MM.1S (cell line): ENCODE measurements around the gene GABRG3.

Experiments used
- DNase-seq: peaks from one replicate; pipeline ENCODE4 v3.0.0-alpha.2; 2015
- H2AFZ ChIP-seq: fragments of 300-600 bp; sonication (generic); 2 replicates; pipeline ENCODE4 v1.6.0; 2016; ENCODE audit warnings: antibody characterized with exemption, low read length
- H3F3A ChIP-seq: fragments of 300-600 bp; sonication (generic); 2 replicates; pipeline ENCODE4 v1.6.1; 2016; ENCODE audit warnings: mild to moderate bottlenecking, antibody characterized with exemption, low read length, moderate library complexity, mixed read lengths; ENCODE audit not compliant: insufficient read depth
- H3K27ac ChIP-seq: fragments of 300-600 bp; sonication (generic); 2 replicates; pipeline ENCODE4 v1.5.1; 2016; ENCODE audit warnings: mild to moderate bottlenecking, low read length
- H3K27me3 ChIP-seq: fragments of 300-600 bp; sonication (generic); replicated peaks from 2 replicates; pipeline ENCODE4 v1.6.0; 2016; ENCODE audit warnings: low read length; ENCODE audit not compliant: insufficient read depth
- H3K36me3 ChIP-seq: fragments of 300-600 bp; sonication (generic); replicated peaks from 2 replicates; pipeline ENCODE4 v1.6.1; 2016; ENCODE audit warnings: mild to moderate bottlenecking, low read length, mixed read lengths; ENCODE audit not compliant: insufficient read depth
- H3K4me1 ChIP-seq: fragments of 300-600 bp; sonication (generic); 2 replicates; pipeline ENCODE4 v1.6.1; 2016; ENCODE audit warnings: low read length, mixed read lengths
- H3K4me2 ChIP-seq: fragments of 300-600 bp; sonication (generic); 2 replicates; pipeline ENCODE4 v1.6.0; 2016; ENCODE audit warnings: low read depth, low read length
- H3K4me3 ChIP-seq: fragments of 300-600 bp; sonication (generic); 2 replicates; pipeline ENCODE4 v1.5.1; 2016; ENCODE audit warnings: low read length, mixed read lengths
- H3K79me2 ChIP-seq: fragments of 300-600 bp; sonication (generic); 2 replicates; pipeline ENCODE4 v1.6.1; 2016; ENCODE audit warnings: mixed run types, low read length, mixed read lengths
- H3K9ac ChIP-seq: fragments of 300-600 bp; sonication (generic); 2 replicates; pipeline ENCODE4 v1.6.1; 2016; ENCODE audit warnings: low read length, mixed read lengths
- H3K9me2 ChIP-seq: fragments of 300-600 bp; sonication (generic); replicated peaks from 2 replicates; pipeline ENCODE4 v1.6.1; 2016; ENCODE audit warnings: mild to moderate bottlenecking, low read length, mixed read lengths; ENCODE audit not compliant: insufficient read depth
- H3K9me3 ChIP-seq: fragments of 300-600 bp; sonication (generic); replicated peaks from 2 replicates; pipeline ENCODE4 v1.6.1; 2016; ENCODE audit warnings: mild to moderate bottlenecking, low read length, mixed read lengths; ENCODE audit not compliant: insufficient read depth
- H4K20me1 ChIP-seq: fragments of 300-600 bp; sonication (generic); 2 replicates; pipeline ENCODE4 v1.6.1; 2016; ENCODE audit warnings: mild to moderate bottlenecking, low read length, moderate library complexity, mixed read lengths; ENCODE audit not compliant: insufficient read depth
- CTCF ChIP-seq: fragments of 300-600 bp; sonication (generic); IDR thresholded peaks from 2 replicates; pipeline ENCODE4 v1.5.1; 2016; ENCODE audit warnings: antibody characterized with exemption, low read length, mixed read lengths
- EZH2 ChIP-seq: fragments of 300-600 bp; sonication (generic); optimal IDR thresholded peaks from 2 replicates; pipeline ENCODE3; 2017; ENCODE audit warnings: low read depth, mild to moderate bottlenecking, antibody characterized with exemption, low read length, mixed read lengths
- EZH2phosphoT487 ChIP-seq: fragments of 300-600 bp; sonication (generic); IDR thresholded peaks from 2 replicates; pipeline ENCODE4 v1.6.1; 2018; ENCODE audit warnings: antibody characterized with exemption, low read length

Gene GABRG3

GRCh38 chr15:27124287-27124871 lies 153.4 kb downstream of the GABRG3 start:
- Histone ChIP-seq H3K36me3 (no peaks in the 10 kb centered on the region), H3K4me1 (no peaks in the 10 kb centered on the region), H3F3A (no peaks in the 10 kb centered on the region), H3K4me3 (no peak overlapping the region), H3K9ac (no peak overlapping the region), H2AFZ (no peak overlapping the region), H4K20me1 (no peaks in the 10 kb centered on the region), H3K9me3 (no peaks in the 10 kb centered on the region), H3K79me2 (no peaks in the 10 kb centered on the region), H3K27ac (no peak overlapping the region), H3K4me2 (no peak overlapping the region), H3K9me2 (no peaks in the 10 kb centered on the region), H3K27me3 (no peaks in the 10 kb centered on the region)
- TF ChIP-seq EZH2phosphoT487 (no peak), CTCF (no peak), EZH2 (no peak)
- no peak for DNase-seq

GRCh38 chr15:27125185-27125584 lies 154.2 kb downstream of the GABRG3 start:
- Histone ChIP-seq H3K27ac (no peak overlapping the region), H3K27me3 (no peaks in the 10 kb centered on the region), H3F3A (no peaks in the 10 kb centered on the region), H3K9me2 (no peaks in the 10 kb centered on the region), H3K4me1 (no peaks in the 10 kb centered on the region), H3K9me3 (no peaks in the 10 kb centered on the region), H3K4me2 (no peak overlapping the region), H3K36me3 (no peaks in the 10 kb centered on the region), H3K4me3 (no peak overlapping the region), H3K79me2 (no peaks in the 10 kb centered on the region), H4K20me1 (no peaks in the 10 kb centered on the region), H3K9ac (no peak overlapping the region), H2AFZ (no peak overlapping the region)
- TF ChIP-seq CTCF (no peak), EZH2 (no peak), EZH2phosphoT487 (no peak)
- no peak for DNase-seq

GRCh38 chr15:27126449-27126848 lies 155.5 kb downstream of the GABRG3 start:
- no peaks in the 10 kb centered on the region for H3K79me2 ChIP-seq
- no peaks in the 10 kb centered on the region for H3K9me2 ChIP-seq
- no peak overlapping the region for H3K27ac ChIP-seq
- H3K4me2 ChIP-seq, result no peak overlapping the region
- no peak overlapping the region for H3K4me3 ChIP-seq
- no peaks in the 10 kb centered on the region for H3F3A ChIP-seq
- no peak overlapping the region for H2AFZ ChIP-seq
- no peaks in the 10 kb centered on the region for H3K4me1 ChIP-seq
- H3K36me3 ChIP-seq, result no peaks in the 10 kb centered on the region
- no peaks in the 10 kb centered on the region for H3K9me3 ChIP-seq
- DNase-seq, result no peak
- no peaks in the 10 kb centered on the region for H3K27me3 ChIP-seq
- H3K9ac ChIP-seq, result no peak overlapping the region
- H4K20me1 ChIP-seq, result no peaks in the 10 kb centered on the region
- no peak for TF ChIP-seq EZH2
- TF ChIP-seq EZH2phosphoT487, result no peak
- no peak for TF ChIP-seq CTCF
